SU-DHL-6 (cell line): ENCODE results near the gene PTPRC.

Source experiments
- CTCF ChIP-seq: fragments of 200-600 bp; sonication (generic); IDR thresholded peaks from one replicate; pipeline ENCODE4 v1.5.1; 2017; ENCODE audit warnings: antibody characterized with exemption, mild to moderate bottlenecking, low read length, moderate library complexity; ENCODE audit not compliant: insufficient read depth, poor library complexity, severe bottlenecking
- EZH2phosphoT487 ChIP-seq: fragments of 200-600 bp; sonication (generic), shearing (Covaris generic); conservative IDR thresholded peaks from 2 replicates; pipeline ENCODE4 v1.6.1; 2018; ENCODE audit warnings: mild to moderate bottlenecking, antibody characterized with exemption, low read length, moderate library complexity, mixed read lengths

GRCh38 chr1:198694542-198694941 is 55.7 kb downstream of the PTPRC start:
- TF ChIP-seq CTCF (no peak), EZH2phosphoT487 (no peak)
